Measurements from ENCODE around the gene CES2. TPM values are rescaled to one million over a fixed set of nuclear protein-coding genes. Genes with fewer than 3 reads are reported as not detected.

CES2 gene
- total and polyA plus RNA-seq, 10 of the 15 experiments (the other 5 are each of a cell fraction or from before 2014, with no cell fraction given), result 1.6 to 33.7 (median 21.0) TPM

- H4K20me1 ChIP-seq (ENCODE audit: control insufficient read depth, insufficient read depth), result no peaks in the 10 kb centered on the region
- intact Hi-C loops (cut with micrococcal nuclease; ENCODE audit: unreplicated experiment) (no loop called here), in situ Hi-C loops (cut with MboI) (no loop called here)
- no peak overlapping the region for H3K4me3 ChIP-seq
- peaks cover 4% of the 10 kb centered on the region; the same call in 1 of the 2 replicates for H3K4me1 ChIP-seq (ENCODE audit: control insufficient read depth, insufficient read depth, low read length)
- DNase-seq (ENCODE audit: low read depth, low spot score) (no peak), ATAC-seq (no peak), FAIRE-seq (no peak)
- H3K79me2 ChIP-seq (ENCODE audit: control insufficient read depth, insufficient read depth, low read length), result no peaks in the 10 kb centered on the region
- no peaks in the 10 kb centered on the region for H3K9me3 ChIP-seq (replicated peaks; ENCODE audit: control insufficient read depth, insufficient read depth, low read length)
- TF ChIP-seq SMAD5 (IDR thresholded peaks at IDR 0.05; ENCODE audit: low read depth), result no peak
- no peak for TF ChIP-seq SIN3A (IDR thresholded peaks at IDR 0.05; ENCODE audit: low read depth, low read length)
- no peak for TF ChIP-seq TAF1 (IDR thresholded peaks at IDR 0.05; ENCODE audit: borderline replicate concordance, low read depth, low read length)
- no peak for TF ChIP-seq NFYA (IDR thresholded peaks at IDR 0.05; ENCODE audit: borderline replicate concordance, low read depth, low read length)
- TF ChIP-seq JUNB (IDR thresholded peaks at IDR 0.05), result no peak
- TF ChIP-seq ZNF24 (IDR thresholded peaks at IDR 0.05), result no peak
- no peak for TF ChIP-seq MEF2A (IDR thresholded peaks at IDR 0.05; ENCODE audit: insufficient read depth, low read depth, low read length)
- no peak for TF ChIP-seq CEBPB (IDR thresholded peaks at IDR 0.05; ENCODE audit: borderline replicate concordance in 1 of 2, low read depth in 2 of 2, low read length in 2 of 2)
- no peak for TF ChIP-seq EGR1 (IDR thresholded peaks at IDR 0.05; ENCODE audit: borderline replicate concordance in 1 of 2, low read depth in 2 of 2, low read length in 2 of 2)
- ChIA-PET POLR2A (no interaction called here), CTCF (interaction anchor here (1.7 kb wide), 1 partner anchor 10 kb away, joined by 3 read pairs; no protein-coding TSS in a partner anchor), SMC1A (ENCODE audit: uncharacterized antibody, unreplicated experiment) (interaction anchor here (1.1 kb wide), 1 partner anchor 7 kb away, joined by 3 read pairs; no protein-coding TSS in a partner anchor), RAD21 (ENCODE audit: unreplicated experiment) (no interaction called here)
- no TSS peak for BruUV-seq (replicated peaks)
- H3K27ac ChIP-seq (ENCODE audit: control insufficient read depth, insufficient read depth), result no peak overlapping the region
- WGBS (ENCODE audit: insufficient coverage, insufficient replicate concordance, low lambda C conversion rate, missing lambda C conversion rate), result 39% methylated on average over 16 of the region's 16 CpGs
- no peak overlapping the region for H3K9ac ChIP-seq (ENCODE audit: control insufficient read depth, insufficient read depth, low read length)
- no peak overlapping the region for H3K4me2 ChIP-seq (ENCODE audit: control insufficient read depth, insufficient read depth)
- no peak overlapping the region for H2AFZ ChIP-seq (ENCODE audit: control insufficient read depth, low read depth, low read length)
- no peaks in the 10 kb centered on the region; a peak in 1 of 4 replicates for H3K27me3 ChIP-seq (replicated peaks in 1 of 2; ENCODE audit: control insufficient read depth in 2 of 2, insufficient read depth in 2 of 2, low read length in 1 of 2)
- no peaks in the 10 kb centered on the region for H3K36me3 ChIP-seq (ENCODE audit: control insufficient read depth in 2 of 2, insufficient read depth in 2 of 2, low read length in 1 of 2)
These were observed 30.3 kb upstream of the CES2 start for GRCh38 chr16:66904846-66905632.
